Measurements from ENCODE around the gene TGM2. TPM values are rescaled to one million over a fixed set of nuclear protein-coding genes. Genes with fewer than 3 reads are reported as not detected.

The TGM2 gene
- total and polyA plus RNA-seq, 2 donors (not counting 3 experiments of a cell fraction or from before 2014, with no cell fraction given), result 861 to 868 TPM

- ChIA-PET POLR2A (no interaction called here), CTCF (interaction anchor here (0.8 to 8.8 kb wide), 9 partner anchors 10 to 604 kb away, joined by 3 to 156 read pairs (median 9); no protein-coding TSS in a partner anchor)
- H3K79me2 ChIP-seq (ENCODE audit: control insufficient read depth, insufficient read depth, low read length), result peaks cover 26% of the 10 kb centered on the region
- FAIRE-seq, result peak; percentile 97
- dilution Hi-C loops (cut with MboI; ENCODE audit: extremely low pct_ligation_motif_present, low sequenced_read_pairs) (no loop called here), intact Hi-C loops (cut with micrococcal nuclease) (loop anchor here (1.0 to 5.0 kb wide), 3 partner anchors 9 to 109 kb away; no protein-coding TSS in a partner anchor)
- no peaks in the 10 kb centered on the region for H3K27me3 ChIP-seq (ENCODE audit: control insufficient read depth in 2 of 2, insufficient read depth in 2 of 2, low read length in 2 of 2)
- no peaks in the 10 kb centered on the region for H3K9me1 ChIP-seq (replicated peaks; ENCODE audit: control insufficient read depth, extremely low read depth, insufficient read depth, low read length)
- H3K4me3 ChIP-seq (replicated peaks in 1 of 3; ENCODE audit: insufficient read depth in 1 of 3, low read depth in 1 of 3, low read length in 3 of 3), result no peak overlapping the region
- no TSS peak for BruUV-seq (replicated peaks)
- no peaks in the 10 kb centered on the region for H3K36me3 ChIP-seq (ENCODE audit: control insufficient read depth in 2 of 2, extremely low read depth in 1 of 2, insufficient read depth in 2 of 2, low read length in 2 of 2)
- H3K4me1 ChIP-seq (ENCODE audit: control insufficient read depth, extremely low read depth, insufficient read depth, low read length), result peaks cover 63% of the 10 kb centered on the region
- peak; percentile 77 for DNase-seq (ENCODE audit: low read depth, low spot score)
- TF ChIP-seq POLR2A (IDR thresholded peaks at IDR 0.05; ENCODE audit: low read depth, low read length) (no peak), CTCF (IDR thresholded peaks at IDR 0.05; ENCODE audit: extremely low read depth in 1 of 2, insufficient read depth in 1 of 2, low read depth in 1 of 2, low read length in 2 of 2) (no peak), MAX (IDR thresholded peaks at IDR 0.05; ENCODE audit: insufficient read depth, insufficient read length) (no peak), POLR2AphosphoS5 (IDR thresholded peaks at IDR 0.05; ENCODE audit: insufficient read depth, low read depth, low read length) (peak; percentile 95), MYC (IDR thresholded peaks at IDR 0.05; ENCODE audit: low read depth, low read length) (peak; percentile 77), JUN (IDR thresholded peaks at IDR 0.05; ENCODE audit: borderline replicate concordance, insufficient read depth, insufficient read length, low read depth) (peak; percentile 78), EZH2 (IDR thresholded peaks at IDR 0.05; ENCODE audit: borderline replicate concordance, low read depth, low read length, severe bottlenecking) (no peak), FOS (IDR thresholded peaks at IDR 0.05; ENCODE audit: borderline replicate concordance, insufficient read depth, low read length) (peak; percentile 86), GATA2 (IDR thresholded peaks at IDR 0.05; ENCODE audit: insufficient read depth, insufficient read length, low read depth, low read length) (peak; percentile 82)
- no peaks in the 10 kb centered on the region for H4K20me1 ChIP-seq (replicated peaks; ENCODE audit: control insufficient read depth, extremely low read depth, insufficient read depth, low read length)
- peak overlapping the region; percentile 96 for H3K27ac ChIP-seq (ENCODE audit: insufficient read depth, low read depth, low read length)
- no peaks in the 10 kb centered on the region for H3K9me3 ChIP-seq (replicated peaks; ENCODE audit: control insufficient read depth, insufficient read depth, low read length)
- peak overlapping the region; percentile 73 for H3K9ac ChIP-seq (replicated peaks; ENCODE audit: extremely low read depth, insufficient read depth, low read length)
- peak overlapping the region; percentile 50 for H3K4me2 ChIP-seq (ENCODE audit: insufficient read depth, low read length)
- no peak overlapping the region for H2AFZ ChIP-seq (ENCODE audit: low read depth, low read length)
Measured at GRCh38 chr20:38167851-38168760, 3.0 kb upstream of the TGM2 start.
